Neural cell (in vitro differentiated cells): ENCODE measurements around the gene PROSER1.

ENCODE experiments used
- CTCF ChIP-seq: fragments of 450-650 bp; IDR thresholded peaks from 2 replicates; pipeline ENCODE4 v1.5.1; 2014; ENCODE audit warnings: antibody characterized with exemption, mild to moderate bottlenecking, moderate library complexity; ENCODE audit not compliant: poor library complexity, severe bottlenecking
- EP300 ChIP-seq: fragments of 450-650 bp; conservative IDR thresholded peaks from 2 replicates; pipeline ENCODE4 v1.6.1; 2014; ENCODE audit warnings: antibody characterized with exemption, mild to moderate bottlenecking, moderate library complexity; ENCODE audit not compliant: poor library complexity, severe bottlenecking
- EZH2 ChIP-seq: fragments of 200-600, 300-800 bp; shearing (Covaris generic), sonication (generic); IDR thresholded peaks from 2 replicates; pipeline ENCODE4 v1.6.1; 2014; ENCODE audit warnings: antibody characterized with exemption, low read length, borderline replicate concordance, mild to moderate bottlenecking; ENCODE audit not compliant: insufficient read depth, poor library complexity, severe bottlenecking
- POLR2AphosphoS5 ChIP-seq: IDR thresholded peaks from 2 replicates; pipeline ENCODE4 v1.6.1; 2012
- SMC3 ChIP-seq: fragments of 450-650 bp; conservative IDR thresholded peaks from 2 replicates; pipeline ENCODE4 v1.6.1; 2014; ENCODE audit warnings: antibody characterized with exemption, mild to moderate bottlenecking, moderate library complexity; ENCODE audit not compliant: poor library complexity
- TF ChIP-seq, protein P1 (sequence below): IDR thresholded peaks from 2 replicates; pipeline ENCODE4 v1.6.1; 2012; ENCODE audit warnings: borderline replicate concordance

DNA sequence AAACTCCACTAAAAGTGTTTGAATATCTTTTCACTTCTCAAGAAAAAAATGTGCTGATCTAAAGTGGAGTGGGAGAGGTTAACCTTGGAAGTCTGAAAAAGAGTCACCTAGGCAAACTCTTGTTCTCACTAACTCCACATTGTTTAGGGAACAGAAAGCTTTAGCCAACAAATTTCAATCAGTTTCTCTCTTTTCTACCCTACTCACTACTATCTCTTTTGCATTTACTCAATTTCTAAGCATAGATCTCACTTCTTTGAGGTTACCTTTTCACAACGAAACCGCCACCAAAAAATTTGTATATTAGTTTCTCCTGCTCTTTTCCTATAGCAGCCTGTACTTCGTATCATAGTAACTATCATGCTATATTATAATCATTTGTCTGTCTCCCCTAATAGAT lies 6.6 kb upstream of the PROSER1 start:
- TF ChIP-seq EZH2 (no peak), POLR2AphosphoS5 (no peak), CTCF (no peak), SMC3 (no peak), EP300 (no peak)
- TF ChIP-seq, protein P1, sequence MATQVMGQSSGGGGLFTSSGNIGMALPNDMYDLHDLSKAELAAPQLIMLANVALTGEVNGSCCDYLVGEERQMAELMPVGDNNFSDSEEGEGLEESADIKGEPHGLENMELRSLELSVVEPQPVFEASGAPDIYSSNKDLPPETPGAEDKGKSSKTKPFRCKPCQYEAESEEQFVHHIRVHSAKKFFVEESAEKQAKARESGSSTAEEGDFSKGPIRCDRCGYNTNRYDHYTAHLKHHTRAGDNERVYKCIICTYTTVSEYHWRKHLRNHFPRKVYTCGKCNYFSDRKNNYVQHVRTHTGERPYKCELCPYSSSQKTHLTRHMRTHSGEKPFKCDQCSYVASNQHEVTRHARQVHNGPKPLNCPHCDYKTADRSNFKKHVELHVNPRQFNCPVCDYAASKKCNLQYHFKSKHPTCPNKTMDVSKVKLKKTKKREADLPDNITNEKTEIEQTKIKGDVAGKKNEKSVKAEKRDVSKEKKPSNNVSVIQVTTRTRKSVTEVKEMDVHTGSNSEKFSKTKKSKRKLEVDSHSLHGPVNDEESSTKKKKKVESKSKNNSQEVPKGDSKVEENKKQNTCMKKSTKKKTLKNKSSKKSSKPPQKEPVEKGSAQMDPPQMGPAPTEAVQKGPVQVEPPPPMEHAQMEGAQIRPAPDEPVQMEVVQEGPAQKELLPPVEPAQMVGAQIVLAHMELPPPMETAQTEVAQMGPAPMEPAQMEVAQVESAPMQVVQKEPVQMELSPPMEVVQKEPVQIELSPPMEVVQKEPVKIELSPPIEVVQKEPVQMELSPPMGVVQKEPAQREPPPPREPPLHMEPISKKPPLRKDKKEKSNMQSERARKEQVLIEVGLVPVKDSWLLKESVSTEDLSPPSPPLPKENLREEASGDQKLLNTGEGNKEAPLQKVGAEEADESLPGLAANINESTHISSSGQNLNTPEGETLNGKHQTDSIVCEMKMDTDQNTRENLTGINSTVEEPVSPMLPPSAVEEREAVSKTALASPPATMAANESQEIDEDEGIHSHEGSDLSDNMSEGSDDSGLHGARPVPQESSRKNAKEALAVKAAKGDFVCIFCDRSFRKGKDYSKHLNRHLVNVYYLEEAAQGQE, result no peak
